Uterus (tissue), 4 donors: ENCODE measurements around the gene HMGN1. TPM values are rescaled to one million over a fixed set of nuclear protein-coding genes. Genes with fewer than 3 reads are reported as not detected.
A peak's percentile ranks its signal among the peaks of the same experiment; 100 is the strongest.

Source experiments
- DNase-seq, 2 donors: peaks; one replicate each; pipeline ENCODE4 v3.0.0-alpha.2; 2019 to 2020
- H3K27ac ChIP-seq, 2 donors: fragments of 200-600 bp; sonication (generic); 1 replicate in 1 of 2; 2 replicates in 1 of 2; pipeline ENCODE4 v1.5.1; 2016 to 2018
- H3K27me3 ChIP-seq, 2 donors: fragments of 200-600 bp; sonication (generic); one replicate each; pipeline ENCODE4 v1.5.1; 2018 to 2019; ENCODE audit warnings: control low read depth in 1 of 2
- H3K36me3 ChIP-seq, 2 donors: fragments of 200-600 bp; sonication (generic); one replicate each; pipeline ENCODE4 v1.5.1; 2019; ENCODE audit warnings: control low read depth in 1 of 2
- H3K4me1 ChIP-seq, 2 donors: fragments of 200-600 bp; sonication (generic); one replicate each; pipeline ENCODE4 v1.5.1; 2018 to 2019; ENCODE audit warnings: control low read depth in 1 of 2
- H3K4me3 ChIP-seq, 2 donors: fragments of 200-600 bp; sonication (generic); 1 replicate in 1 of 2; 2 replicates in 1 of 2; pipeline ENCODE4 v1.5.1; 2018 to 2019; ENCODE audit warnings: mild to moderate bottlenecking in 1 of 2
- H3K9me3 ChIP-seq, 2 donors: fragments of 200-600 bp; sonication (generic); one replicate each; pipeline ENCODE4 v1.5.1; 2019; ENCODE audit warnings: control low read depth in 1 of 2
- CTCF ChIP-seq, 4 experiments: fragments of 200-600 bp in 2 of 4; fragments of 450-650 bp in 2 of 4; sonication (generic) in 2 of 4; IDR thresholded peaks; one replicate each; pipeline ENCODE4 v1.5.1; 2016 to 2019; ENCODE audit warnings: antibody characterized with exemption in 4 of 4, mild to moderate bottlenecking in 2 of 4, moderate library complexity in 1 of 4
- POLR2A ChIP-seq, 2 donors: fragments of 450-650 bp; IDR thresholded peaks; one replicate each; pipeline ENCODE4 v1.6.1; 2016; ENCODE audit warnings: antibody characterized with exemption in 2 of 2, mild to moderate bottlenecking in 1 of 2, moderate library complexity in 1 of 2
- intact Hi-C: fragments of 100-400 bp; cut with DNase I; formaldehyde crosslinking; loops from one replicate; pipeline ENCODE4 v1.15.1; 2023; ENCODE audit warnings: low total_unique reads
- total RNA-seq, 4 donors: library from RNA; depleted of rRNA in 3 of 4; stranded (reverse); fragments of >200 nt in 3 of 4; gene quantifications; one replicate each; pipeline versions ENCODE4 v1.1.0 to v1.2.4, GENCODE V29; 2014 to 2023
- donor health status: DM: yes; HTN: yes; CAD: no.

HMGN1 gene
- total RNA-seq, 4 donors from 2014 or later: 87.9 to 222 (median 102) TPM

GRCh38 chr21:39313571-39314142 is 35.2 kb downstream of the HMGN1 start, which contains the start of gene BRWD1:
Gene BRWD1, minus strand, starts transcription at chr21:39313632. Its CDS starts 141 bp downstream, at chr21:39313491.
- H3K9me3 ChIP-seq: no peaks in the 10 kb centered on the region
- TF ChIP-seq CTCF (IDR thresholded peaks at IDR 0.05) (peak in 3 of 4 experiments; percentile 2 to 44 (median 39)), POLR2A (IDR thresholded peaks at IDR 0.05) (peak; percentile 15 to 70)
- H3K36me3 ChIP-seq: no peaks in the 10 kb centered on the region
- no peaks in the 10 kb centered on the region for H3K27me3 ChIP-seq
- H3K27ac ChIP-seq: peak within 1 kb of the TSS; percentile 96
- intact Hi-C loops: loop anchor here (10.0 kb wide), 1 partner anchor 71 kb away; a partner anchor contains a TSS
- peak; percentile 77 to 78 for DNase-seq
- peak within 1 kb of the TSS; percentile 73 to 88 for H3K4me3 ChIP-seq
- no peaks in the 10 kb centered on the region for H3K4me1 ChIP-seq

GRCh38 chr21:39313042-39313570 is 35.8 kb downstream of the HMGN1 start:
- peak; percentile 33 to 36 for DNase-seq
- intact Hi-C loops: loop anchor here (10.0 kb wide), 1 partner anchor 72 kb away; a partner anchor contains a TSS
- H3K4me3 ChIP-seq: peak overlapping the region; percentile 73 to 88
- H3K36me3 ChIP-seq: no peaks in the 10 kb centered on the region
- no peak for TF ChIP-seq CTCF (IDR thresholded peaks at IDR 0.05)
- H3K4me1 ChIP-seq: no peaks in the 10 kb centered on the region
- no peaks in the 10 kb centered on the region for H3K9me3 ChIP-seq
- no peaks in the 10 kb centered on the region for H3K27me3 ChIP-seq
- peak overlapping the region; percentile 96 for H3K27ac ChIP-seq

- H3K27ac ChIP-seq: peak overlapping the region; percentile 96
- H3K9me3 ChIP-seq: no peaks in the 10 kb centered on the region
- intact Hi-C loops: loop anchor here (10.0 kb wide), 1 partner anchor 72 kb away; a partner anchor contains a TSS
- TF ChIP-seq POLR2A (IDR thresholded peaks at IDR 0.05) (no peak), CTCF (IDR thresholded peaks at IDR 0.05) (no peak)
- peak overlapping the region; percentile 73 to 88 for H3K4me3 ChIP-seq
- DNase-seq: peak; percentile 91 to 93
- H3K4me1 ChIP-seq: no peaks in the 10 kb centered on the region
- H3K36me3 ChIP-seq: no peaks in the 10 kb centered on the region
- no peaks in the 10 kb centered on the region for H3K27me3 ChIP-seq
Measured at GRCh38 chr21:39312112-39313041, 36.5 kb downstream of the HMGN1 start.

GRCh38 chr21:39311164-39311563 is 37.7 kb downstream of the HMGN1 start:
- Histone ChIP-seq H3K9me3 (no peaks in the 10 kb centered on the region), H3K4me3 (no peak overlapping the region), H3K27ac (no peak overlapping the region), H3K27me3 (no peaks in the 10 kb centered on the region), H3K4me1 (no peaks in the 10 kb centered on the region), H3K36me3 (no peaks in the 10 kb centered on the region)
- no peak for DNase-seq
- intact Hi-C loops: loop anchor here (10.0 kb wide), 1 partner anchor 74 kb away; a partner anchor contains a TSS
- TF ChIP-seq POLR2A (IDR thresholded peaks at IDR 0.05) (no peak), CTCF (IDR thresholded peaks at IDR 0.05) (no peak)
